ENCODE measurements around the gene KDM4C.
"Not testable (repeated sequence)": the region's sequence is repeated elsewhere in the genome, so short reads cannot be mapped to it uniquely, and the experiment has no call there.

Gene KDM4C

GRCh38 chr9:6763244-6763643 lies 5.5 kb downstream of the KDM4C start:
- in situ Hi-C loops (cut with MboI; ENCODE audit: low sequenced_read_pairs) = no loop called here

- in situ Hi-C loops (cut with MboI; ENCODE audit: low sequenced_read_pairs) = no loop called here
Measured at GRCh38 chr9:6764011-6764410, 6.2 kb downstream of the KDM4C start.

GRCh38 chr9:6764523-6764922 lies 6.8 kb downstream of the KDM4C start:
- in situ Hi-C loops (cut with MboI; ENCODE audit: low sequenced_read_pairs) = no loop called here

- in situ Hi-C loops (cut with MboI; ENCODE audit: low sequenced_read_pairs) = no loop called here
Measured at GRCh38 chr9:6764950-6765349, 7.2 kb downstream of the KDM4C start.

GRCh38 chr9:6765396-6765795 lies 7.6 kb downstream of the KDM4C start:
- in situ Hi-C loops (cut with MboI; ENCODE audit: low sequenced_read_pairs) = no loop called here

- in situ Hi-C loops (cut with MboI; ENCODE audit: low sequenced_read_pairs) = no loop called here
Measured at GRCh38 chr9:6766606-6767005, 8.8 kb downstream of the KDM4C start.

- in situ Hi-C loops (cut with MboI; ENCODE audit: low sequenced_read_pairs) = not testable (repeated sequence)
Measured at GRCh38 chr9:6768587-6768986, 10.8 kb downstream of the KDM4C start.

- in situ Hi-C loops (cut with MboI; ENCODE audit: low sequenced_read_pairs) = no loop called here
Measured at GRCh38 chr9:6771722-6772121, 13.9 kb downstream of the KDM4C start.

- in situ Hi-C loops (cut with MboI; ENCODE audit: low sequenced_read_pairs) = no loop called here
Measured at GRCh38 chr9:6777213-6777902, 19.6 kb downstream of the KDM4C start.

- in situ Hi-C loops (cut with MboI; ENCODE audit: low sequenced_read_pairs) = no loop called here
Measured at GRCh38 chr9:6779417-6780241, 21.9 kb downstream of the KDM4C start.

GRCh38 chr9:6780690-6781089 lies 22.9 kb downstream of the KDM4C start:
- in situ Hi-C loops (cut with MboI; ENCODE audit: low sequenced_read_pairs) = no loop called here

- in situ Hi-C loops (cut with MboI; ENCODE audit: low sequenced_read_pairs) = no loop called here
Measured at GRCh38 chr9:6781476-6781875, 23.7 kb downstream of the KDM4C start.

GRCh38 chr9:6782345-6782744 lies 24.6 kb downstream of the KDM4C start:
- in situ Hi-C loops (cut with MboI; ENCODE audit: low sequenced_read_pairs) = no loop called here

GRCh38 chr9:6782981-6783380 lies 25.2 kb downstream of the KDM4C start:
- in situ Hi-C loops (cut with MboI; ENCODE audit: low sequenced_read_pairs) = no loop called here

- in situ Hi-C loops (cut with MboI; ENCODE audit: low sequenced_read_pairs) = no loop called here
Measured at GRCh38 chr9:6783753-6784152, 26.0 kb downstream of the KDM4C start.

GRCh38 chr9:6785682-6786081 lies 27.9 kb downstream of the KDM4C start:
- in situ Hi-C loops (cut with MboI; ENCODE audit: low sequenced_read_pairs) = no loop called here

- in situ Hi-C loops (cut with MboI; ENCODE audit: low sequenced_read_pairs) = no loop called here
Measured at GRCh38 chr9:6787793-6788161, 30.0 kb downstream of the KDM4C start.

GRCh38 chr9:6788162-6789016 lies 30.6 kb downstream of the KDM4C start:
- in situ Hi-C loops (cut with MboI; ENCODE audit: low sequenced_read_pairs) = no loop called here

GRCh38 chr9:6789017-6789338 lies 31.2 kb downstream of the KDM4C start:
- in situ Hi-C loops (cut with MboI; ENCODE audit: low sequenced_read_pairs) = not testable (repeated sequence)

- in situ Hi-C loops (cut with MboI; ENCODE audit: low sequenced_read_pairs) = no loop called here
Measured at GRCh38 chr9:6790866-6791265, 33.1 kb downstream of the KDM4C start.

- in situ Hi-C loops (cut with MboI; ENCODE audit: low sequenced_read_pairs) = no loop called here
Measured at GRCh38 chr9:6793203-6793602, 35.4 kb downstream of the KDM4C start.

- in situ Hi-C loops (cut with MboI; ENCODE audit: low sequenced_read_pairs) = no loop called here
Measured at GRCh38 chr9:6794936-6795335, 37.2 kb downstream of the KDM4C start.
